ENCODE results near the gene ROBO1.

GRCh38 chr3:78610462-78611125 lies 1157.2 kb downstream of the ROBO1 start:
- no peak for TF ChIP-seq CTCF (IDR thresholded peaks at IDR 0.05)
- TF ChIP-seq EZH2 (IDR thresholded peaks at IDR 0.05) = no peak
- no peak for TF ChIP-seq EZH2phosphoT487 (IDR thresholded peaks at IDR 0.05)
